Ovary (tissue), 9 donors: ENCODE measurements around the gene TMEM132D. TPM values are rescaled to one million over a fixed set of nuclear protein-coding genes. Genes with fewer than 3 reads are reported as not detected.

Experiments used
- DNase-seq, 5 donors: peaks; one replicate each; pipeline ENCODE4 v3.0.0-alpha.2; 2019 to 2020
- H3K27ac ChIP-seq, 2 donors: fragments of 200-600 bp; one replicate each; pipeline versions ENCODE4 v1.5.1 to v1.8.0; 2019 to 2022
- H3K27me3 ChIP-seq: fragments of 200-600 bp; one replicate; pipeline ENCODE4 v1.8.0; 2022
- H3K36me3 ChIP-seq: fragments of 200-600 bp; sonication (generic); one replicate; pipeline ENCODE4 v1.5.1; 2019
- H3K4me1 ChIP-seq: one replicate; pipeline ENCODE4 v1.8.1; 2013; ENCODE audit warnings: mild to moderate bottlenecking, moderate library complexity; ENCODE audit not compliant: insufficient read depth
- H3K4me3 ChIP-seq: fragments of 200-600 bp; sonication (generic); one replicate; pipeline ENCODE4 v1.5.1; 2017
- H3K9me3 ChIP-seq, 2 donors: fragments of 200-600 bp in 1 of 2; sonication (generic) in 1 of 2; one replicate each; pipeline versions ENCODE4 v1.5.1 to v1.8.1; 2013 to 2019; ENCODE audit warnings: mild to moderate bottlenecking in 1 of 2, moderate library complexity in 1 of 2
- EP300 ChIP-seq: sonication (generic); formaldehyde crosslinking; IDR thresholded peaks from one replicate; pipeline ENCODE4 v1.6.1; 2017; ENCODE audit warnings: antibody characterized with exemption
- POLR2A ChIP-seq: fragments of 450-650 bp; IDR thresholded peaks from one replicate; pipeline ENCODE4 v1.6.1; 2017; ENCODE audit warnings: antibody characterized with exemption, mild to moderate bottlenecking, moderate library complexity
- WGBS, 3 donors: extraction: QIAGEN DNeasy Blood & Tissue Kit in 1 of 3; methylation state at CpG; one replicate each; pipeline versions ENCODE4 v1.1.5 to v1.1.7; 2013 to 2017; 5-methylcytosine and 5-hydroxymethylcytosine counted together
- intact Hi-C, 4 donors: fragments of 100-400 bp; cut with DNase I; formaldehyde crosslinking; loops; one replicate each; pipeline versions ENCODE4 v1.11.0 to v1.15.1; 2022 to 2023
- polyA plus RNA-seq, 2 donors: library from polyadenylated mRNA; stranded (reverse); fragments of 200-250 nt in 1 of 2; fragments of 350-450 nt in 1 of 2; fragmentation: Illumina TruSeq in 1 of 2; extraction: RNeasy Lipid Tissue Mini Kit (QIAGEN cat#74804) in 1 of 2; gene quantifications; one replicate each; pipeline ENCODE4 v1.2.3, GENCODE V29; 2013 to 2014
- total RNA-seq, 7 donors: library from RNA; depleted of rRNA in 2 of 7; stranded (reverse); fragments of >200 nt in 2 of 7; fragmentation: NEBNext Ultra II Directional in 3 of 7; extraction: Animal tissue kit (Norgen Biotek cat#: 25700) in 3 of 7; gene quantifications; one replicate each; pipeline versions ENCODE4 v1.1.0 to v1.2.4, GENCODE V29; 2016 to 2023
- TF ChIP-seq, protein P1 (sequence below), 3 donors: fragments of 450-650 bp in 2 of 3; fragments of 200-600 bp in 1 of 3; IDR thresholded peaks; one replicate each; pipeline versions ENCODE4 v1.5.1 to v1.8.0; 2016 to 2022; ENCODE audit warnings: antibody characterized with exemption in 3 of 3, mild to moderate bottlenecking in 1 of 3
- donor health status: DM: no; HTN: no; CAD: no; lungs with moderate emphysema.
- donor health status: DM: no; HTN: no; CAD: no.
- donor health status: Bipolar disorder and iron deficiency.
- donor health status: DM: yes; HTN: yes; CAD: no.
- donor health status: DM: no; HTN: no; CAD: no.
- donor health status: DM: yes; HTN: yes; CAD: no.

The TMEM132D gene
- total and polyA plus RNA-seq, 9 donors = 0.04 TPM; not detected in 8

DNA sequence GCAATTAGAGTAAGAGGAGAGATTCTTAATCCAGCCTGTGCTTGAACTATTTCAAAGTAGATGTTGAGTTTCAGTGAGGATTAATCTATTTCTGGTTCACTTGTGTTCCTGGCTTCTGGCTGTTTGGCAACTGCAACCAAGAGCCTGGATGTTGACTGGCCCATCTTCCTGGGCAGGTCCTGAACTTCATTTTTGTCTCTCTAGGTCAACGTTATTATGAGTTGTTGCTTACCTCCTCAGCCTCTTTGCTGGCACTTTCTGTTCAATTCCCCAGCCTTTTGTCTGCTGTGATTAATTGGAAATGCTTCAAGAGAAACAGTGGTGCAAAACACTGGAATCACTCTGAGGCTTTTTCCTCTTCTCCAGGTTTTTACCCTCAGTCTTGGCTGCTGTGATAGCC, 56.8 kb downstream of the TMEM132D start:
- WGBS, 3 donors = 20 to 36% (median 28%) methylated on average over 1 of the region's 1 CpG
- H3K9me3 ChIP-seq = no peaks in the 10 kb centered on the region
- no peaks in the 10 kb centered on the region for H3K27me3 ChIP-seq
- H3K36me3 ChIP-seq = no peaks in the 10 kb centered on the region
- H3K27ac ChIP-seq = no peak overlapping the region
- TF ChIP-seq EP300 (no peak), POLR2A (no peak)
- TF ChIP-seq, protein P1, sequence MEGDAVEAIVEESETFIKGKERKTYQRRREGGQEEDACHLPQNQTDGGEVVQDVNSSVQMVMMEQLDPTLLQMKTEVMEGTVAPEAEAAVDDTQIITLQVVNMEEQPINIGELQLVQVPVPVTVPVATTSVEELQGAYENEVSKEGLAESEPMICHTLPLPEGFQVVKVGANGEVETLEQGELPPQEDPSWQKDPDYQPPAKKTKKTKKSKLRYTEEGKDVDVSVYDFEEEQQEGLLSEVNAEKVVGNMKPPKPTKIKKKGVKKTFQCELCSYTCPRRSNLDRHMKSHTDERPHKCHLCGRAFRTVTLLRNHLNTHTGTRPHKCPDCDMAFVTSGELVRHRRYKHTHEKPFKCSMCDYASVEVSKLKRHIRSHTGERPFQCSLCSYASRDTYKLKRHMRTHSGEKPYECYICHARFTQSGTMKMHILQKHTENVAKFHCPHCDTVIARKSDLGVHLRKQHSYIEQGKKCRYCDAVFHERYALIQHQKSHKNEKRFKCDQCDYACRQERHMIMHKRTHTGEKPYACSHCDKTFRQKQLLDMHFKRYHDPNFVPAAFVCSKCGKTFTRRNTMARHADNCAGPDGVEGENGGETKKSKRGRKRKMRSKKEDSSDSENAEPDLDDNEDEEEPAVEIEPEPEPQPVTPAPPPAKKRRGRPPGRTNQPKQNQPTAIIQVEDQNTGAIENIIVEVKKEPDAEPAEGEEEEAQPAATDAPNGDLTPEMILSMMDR (IDR thresholded peaks at IDR 0.05) = no peak
- DNase-seq = no peak
- H3K4me3 ChIP-seq = no peak overlapping the region
- intact Hi-C loops = no loop called here
- no peaks in the 10 kb centered on the region for H3K4me1 ChIP-seq

DNA sequence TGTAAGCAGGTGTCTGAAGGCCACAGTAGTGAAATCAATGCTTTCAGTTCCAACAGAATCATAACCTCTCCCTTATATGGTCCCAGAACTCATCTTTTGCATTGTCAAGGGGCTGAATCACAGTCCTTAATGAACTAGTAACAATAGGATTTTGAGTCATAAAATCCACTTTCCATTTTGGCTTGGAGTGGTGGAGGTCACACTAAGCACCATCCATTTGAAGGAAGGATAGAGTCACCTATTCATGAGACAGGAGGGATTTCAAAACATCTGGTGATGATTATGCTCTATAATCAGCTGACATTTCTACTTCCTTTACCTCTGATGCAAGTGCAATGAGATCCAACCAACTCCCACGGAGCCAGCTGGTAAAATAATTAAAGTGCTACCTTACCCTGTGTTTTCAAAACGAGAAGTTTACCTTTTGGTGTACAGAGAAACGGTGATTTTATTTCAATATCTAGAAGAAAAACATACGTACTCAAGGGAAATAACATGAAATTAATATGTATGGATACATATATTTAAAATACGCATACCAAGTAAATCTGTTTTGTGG, 59.1 kb downstream of the TMEM132D start:
- Histone ChIP-seq H3K9me3 (no peaks in the 10 kb centered on the region), H3K36me3 (no peaks in the 10 kb centered on the region), H3K4me3 (no peak overlapping the region), H3K4me1 (no peaks in the 10 kb centered on the region), H3K27ac (no peak overlapping the region), H3K27me3 (no peaks in the 10 kb centered on the region)
- intact Hi-C loops = no loop called here
- 21 to 31% (median 27%) methylated on average over 5 of the region's 5 CpGs for WGBS, 3 donors
- DNase-seq = no peak
- TF ChIP-seq, protein P1 (IDR thresholded peaks at IDR 0.05) = no peak
- TF ChIP-seq POLR2A (no peak), EP300 (no peak)

DNA sequence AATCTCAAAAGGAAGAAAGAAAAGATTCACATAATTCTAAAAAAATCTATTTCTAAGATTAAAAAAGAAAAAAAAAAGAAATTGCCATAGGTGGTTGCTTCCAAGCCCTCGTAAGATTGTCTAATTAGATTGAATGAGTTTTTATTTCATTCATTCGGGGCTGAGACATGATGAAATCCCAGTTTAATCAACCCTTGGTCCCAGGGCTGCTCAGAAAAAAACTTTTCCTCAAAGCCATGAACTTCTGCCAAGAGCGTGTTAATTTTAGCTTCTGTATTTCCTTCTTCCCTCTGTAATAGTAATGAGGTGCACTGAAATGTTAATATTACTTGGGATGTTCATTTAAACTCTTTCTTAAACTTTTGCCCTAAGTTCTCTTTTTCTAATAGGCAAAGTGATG, 62.6 kb downstream of the TMEM132D start:
- 43 to 47% (median 43%) methylated on average over 3 of the region's 3 CpGs for WGBS, 3 donors
- intact Hi-C loops = no loop called here
- TF ChIP-seq POLR2A (no peak), EP300 (no peak)
- TF ChIP-seq, protein P1 (IDR thresholded peaks at IDR 0.05) = no peak
- Histone ChIP-seq H3K4me1 (no peaks in the 10 kb centered on the region), H3K9me3 (no peaks in the 10 kb centered on the region), H3K27me3 (no peaks in the 10 kb centered on the region), H3K27ac (no peak overlapping the region), H3K4me3 (no peak overlapping the region), H3K36me3 (no peaks in the 10 kb centered on the region)
- DNase-seq = no peak

DNA sequence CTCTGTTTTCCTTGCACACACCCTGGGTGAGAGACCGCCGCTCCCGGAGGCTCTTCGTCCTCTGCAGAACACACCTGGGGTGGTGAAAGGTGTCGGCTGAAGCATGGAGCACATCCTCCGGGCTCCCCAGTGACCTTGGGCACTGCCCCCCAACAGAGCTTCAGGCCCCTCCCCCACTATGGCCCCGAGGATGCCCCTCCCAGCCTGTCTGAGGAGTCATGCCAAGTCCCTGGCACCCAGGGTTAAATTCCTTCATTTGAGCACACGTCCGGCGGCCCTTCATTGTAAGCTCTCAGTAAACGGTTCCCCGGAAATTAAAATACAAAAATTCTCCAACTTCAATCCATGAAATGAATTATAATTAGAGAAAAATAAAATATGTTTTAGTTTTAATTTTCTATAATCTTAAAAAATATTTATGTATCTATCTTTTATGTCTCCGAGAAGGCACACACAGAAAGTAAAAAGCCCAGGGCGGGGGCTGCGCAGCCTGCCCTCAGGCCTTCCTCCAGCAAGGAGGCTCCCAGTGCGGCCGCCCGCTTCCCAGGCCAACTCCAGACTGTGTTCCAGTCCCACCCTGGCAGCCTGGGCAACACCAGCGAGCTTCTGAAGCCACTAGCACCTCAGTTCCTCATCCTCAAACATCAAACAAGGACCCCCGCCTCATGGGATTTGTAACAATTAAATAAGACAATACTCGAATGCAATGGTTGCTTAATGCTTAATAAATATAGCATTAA, 63.5 kb downstream of the TMEM132D start:
- no peak for DNase-seq
- Histone ChIP-seq H3K9me3 (no peaks in the 10 kb centered on the region), H3K36me3 (no peaks in the 10 kb centered on the region), H3K27me3 (no peaks in the 10 kb centered on the region), H3K27ac (no peak overlapping the region), H3K4me3 (no peak overlapping the region), H3K4me1 (no peaks in the 10 kb centered on the region)
- WGBS, 3 donors = 65 to 77% (median 70%) methylated on average over 21 of the region's 21 CpGs
- TF ChIP-seq, protein P1 (IDR thresholded peaks at IDR 0.05) = no peak
- TF ChIP-seq EP300 (no peak), POLR2A (no peak)
- intact Hi-C loops = no loop called here
